ENCODE measurements around the gene FLT3LG. TPM values are rescaled to one million over a fixed set of nuclear protein-coding genes. Genes with fewer than 3 reads are reported as not detected.

The FLT3LG gene
- total and polyA plus RNA-seq, 9 of the 15 experiments (the other 6 are each of a cell fraction or from before 2014, with no cell fraction given), result 0.31 to 6.4 (median 1.1) TPM

- no peak for TF ChIP-seq PRPF4 (IDR thresholded peaks at IDR 0.05; ENCODE audit: insufficient read depth, low read depth, low read length, poor library complexity, severe bottlenecking)
- TF ChIP-seq ZNF511 (CRISPR knock-in tag; IDR thresholded peaks at IDR 0.05), result peak; percentile 73; the same call in 1 of the 2 replicates
- TF ChIP-seq ZBED1 (IDR thresholded peaks at IDR 0.05), result no peak
- peak; percentile 36 to 66 (median 37); a peak in 5 of 6 replicates for TF ChIP-seq CTCF (IDR thresholded peaks at IDR 0.05 in 2 of 3, conservative IDR thresholded peaks at IDR 0.05 in 1 of 3; ENCODE audit: insufficient read depth in 2 of 3, low read depth in 1 of 3, low read length in 3 of 3)
- no peak for TF ChIP-seq E2F3 (CRISPR knock-in tag; IDR thresholded peaks at IDR 0.05)
- no peak for TF ChIP-seq ZNF583 (CRISPR knock-in tag; IDR thresholded peaks at IDR 0.05)
- TF ChIP-seq ZNF408 (CRISPR knock-in tag; IDR thresholded peaks at IDR 0.05; ENCODE audit: low read depth), result no peak
- TF ChIP-seq SREBF2 (CRISPR knock-in tag; IDR thresholded peaks at IDR 0.05), result no peak
- TF ChIP-seq JUND (IDR thresholded peaks at IDR 0.05; ENCODE audit: borderline replicate concordance, low read depth, low read length), result no peak
- TF ChIP-seq JUND (tag; IDR thresholded peaks at IDR 0.05; ENCODE audit: borderline replicate concordance, low read depth, low read length), result no peak; the same call in 2 of the 3 replicates
- TF ChIP-seq ZNF77 (CRISPR knock-in tag; IDR thresholded peaks at IDR 0.05), result no peak
- peak; percentile 34; the same call in 1 of the 2 replicates for TF ChIP-seq ETS1 (conservative IDR thresholded peaks at IDR 0.05; ENCODE audit: control insufficient read depth, low read depth, low read length)
- TF ChIP-seq ARID4B (CRISPR knock-in tag; IDR thresholded peaks at IDR 0.05), result peak; percentile 82; the same call in 1 of the 2 replicates
- TF ChIP-seq ZNF197 (CRISPR knock-in tag; IDR thresholded peaks at IDR 0.05; ENCODE audit: low read depth), result no peak
- TF ChIP-seq GTF2B (IDR thresholded peaks at IDR 0.05; ENCODE audit: extremely low read depth, insufficient read length), result no peak
- TF ChIP-seq HNRNPL (IDR thresholded peaks at IDR 0.05; ENCODE audit: low read depth, low read length), result 0 out of 2 replicates have a peak, but pooled peaks have one; percentile 48
- TF ChIP-seq SAFB (IDR thresholded peaks at IDR 0.05; ENCODE audit: borderline replicate concordance, low read depth, low read length), result peak; percentile 97
Measured at GRCh38 chr19:49533551-49534488, 59.8 kb downstream of the FLT3LG start (continued).
